T-helper 22 cell (primary cell): ENCODE results near the gene LPCAT1.
"Not testable (repeated sequence)": the region's sequence is repeated elsewhere in the genome, so short reads cannot be mapped to it uniquely, and the experiment has no call there.

Experiments
- DNase-seq: peaks from one replicate; pipeline ENCODE4 v3.0.0-alpha.2; 2020; ENCODE audit warnings: low read depth

Gene LPCAT1

GRCh38 chr5:1478271-1479035 lies 45.3 kb downstream of the LPCAT1 start:
- DNase-seq = no peak

- no peak for DNase-seq
Measured at GRCh38 chr5:1477341-1477740, 46.4 kb downstream of the LPCAT1 start.

DNA sequence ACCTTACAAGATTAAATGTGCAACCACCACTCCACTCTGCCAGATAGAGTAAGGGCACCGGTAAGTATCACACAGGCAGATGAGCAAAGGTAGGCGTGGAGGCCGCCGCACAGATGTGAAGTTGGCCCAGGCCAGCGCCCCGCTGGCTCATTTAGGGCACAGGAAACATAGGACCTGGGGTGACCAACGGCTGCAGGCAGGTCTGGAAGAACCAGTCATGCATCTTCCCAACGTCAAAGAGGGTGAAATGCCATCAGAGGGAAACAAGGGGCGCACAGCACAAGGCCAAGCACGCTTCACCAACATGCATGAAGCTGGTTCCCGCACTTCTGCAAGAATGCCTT lies 46.8 kb downstream of the LPCAT1 start:
- no peak for DNase-seq

DNA sequence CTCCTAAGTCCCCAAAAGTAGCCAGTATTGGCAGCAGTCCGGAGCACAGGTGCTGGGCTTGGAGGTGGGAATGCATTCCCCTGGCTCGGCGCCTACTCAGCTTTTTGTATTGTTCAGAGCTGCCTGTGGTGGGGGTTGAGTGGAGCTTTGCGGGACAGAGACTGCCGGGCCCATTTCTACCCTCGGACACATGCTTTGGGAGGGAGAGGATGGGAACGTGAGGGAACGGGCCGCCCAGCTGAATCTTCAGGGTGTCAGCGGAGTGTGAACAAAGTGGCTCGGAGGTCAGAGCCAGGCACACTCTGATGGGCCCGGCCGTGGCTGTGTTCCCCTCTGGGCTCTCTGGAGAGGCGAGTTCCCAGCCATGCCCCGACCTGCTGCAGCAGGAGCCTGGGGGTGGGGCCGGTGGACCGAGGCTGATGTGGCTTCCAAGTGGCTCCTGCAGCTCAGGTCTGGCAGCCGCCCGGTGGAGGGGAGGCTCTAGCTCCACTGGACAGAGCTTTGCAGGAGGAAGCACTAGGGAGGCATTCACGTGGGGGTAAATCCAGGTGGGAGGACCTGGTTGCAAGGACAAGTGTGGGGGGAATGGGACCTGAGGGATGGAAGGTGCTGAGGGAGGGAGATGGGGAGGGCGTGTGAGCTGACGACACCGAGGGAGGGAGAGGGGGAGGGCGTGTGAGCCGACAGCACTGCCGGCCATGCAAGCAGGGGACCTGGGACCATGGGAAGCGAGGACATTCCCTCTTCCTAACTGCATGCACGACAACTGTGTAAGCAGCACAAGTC lies 47.4 kb downstream of the LPCAT1 start:
- DNase-seq = no peak

DNA sequence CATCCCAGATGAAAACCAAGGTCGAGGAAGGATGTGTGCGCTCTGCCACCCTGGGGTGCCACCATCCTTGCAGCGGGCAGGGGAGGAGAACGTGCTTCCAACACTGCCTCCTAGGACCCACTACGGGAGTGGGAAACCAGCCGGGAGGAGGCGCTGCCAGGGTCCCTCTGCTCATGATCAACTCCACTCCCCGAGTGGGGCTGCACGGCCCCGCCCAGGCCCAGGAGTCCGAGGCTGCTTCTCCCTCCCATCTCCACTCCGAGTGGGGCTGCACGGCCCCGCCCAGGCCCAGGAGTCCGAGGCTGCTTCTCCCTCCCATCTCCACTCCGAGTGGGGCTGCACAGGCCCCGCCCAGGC lies 48.2 kb downstream of the LPCAT1 start:
- not testable (repeated sequence) for DNase-seq

DNA sequence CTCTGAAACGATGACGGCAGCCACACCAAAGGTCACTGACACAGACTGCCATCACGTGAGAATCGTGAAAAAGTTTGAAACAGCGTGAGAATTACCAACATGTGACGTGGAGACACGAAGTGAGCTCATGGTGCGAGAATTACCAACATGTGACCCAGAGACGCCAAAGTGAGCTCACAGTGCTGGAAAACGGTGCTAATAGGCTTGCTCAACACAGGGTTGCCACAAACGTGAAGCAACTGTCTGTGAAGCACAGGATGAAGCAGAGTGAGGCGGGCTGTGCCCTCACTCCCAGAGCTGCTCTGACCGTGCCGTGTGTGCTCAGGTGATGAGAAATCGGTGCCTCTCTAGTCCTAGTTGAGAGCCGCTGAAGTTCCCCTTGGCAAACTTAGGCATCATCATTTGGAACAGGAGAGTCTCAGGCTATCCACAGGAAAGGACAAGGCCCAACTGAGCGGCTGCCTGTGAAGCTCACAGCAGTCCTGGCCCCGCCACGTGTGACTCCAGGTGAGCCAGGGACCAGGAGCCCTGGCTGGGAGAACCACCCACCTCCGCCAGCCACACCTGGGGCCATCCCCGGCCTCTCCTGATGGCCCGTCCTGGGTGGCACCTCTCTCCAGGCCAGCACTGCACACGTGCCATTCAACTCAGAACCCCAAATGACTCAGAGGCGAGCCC lies 48.8 kb downstream of the LPCAT1 start:
- DNase-seq = no peak

GRCh38 chr5:1474183-1474839 lies 49.4 kb downstream of the LPCAT1 start:
- DNase-seq = no peak

GRCh38 chr5:1473746-1474145 lies 50.0 kb downstream of the LPCAT1 start:
- no peak for DNase-seq

- DNase-seq = no peak
Measured at GRCh38 chr5:1472964-1473628, 50.7 kb downstream of the LPCAT1 start.

DNA sequence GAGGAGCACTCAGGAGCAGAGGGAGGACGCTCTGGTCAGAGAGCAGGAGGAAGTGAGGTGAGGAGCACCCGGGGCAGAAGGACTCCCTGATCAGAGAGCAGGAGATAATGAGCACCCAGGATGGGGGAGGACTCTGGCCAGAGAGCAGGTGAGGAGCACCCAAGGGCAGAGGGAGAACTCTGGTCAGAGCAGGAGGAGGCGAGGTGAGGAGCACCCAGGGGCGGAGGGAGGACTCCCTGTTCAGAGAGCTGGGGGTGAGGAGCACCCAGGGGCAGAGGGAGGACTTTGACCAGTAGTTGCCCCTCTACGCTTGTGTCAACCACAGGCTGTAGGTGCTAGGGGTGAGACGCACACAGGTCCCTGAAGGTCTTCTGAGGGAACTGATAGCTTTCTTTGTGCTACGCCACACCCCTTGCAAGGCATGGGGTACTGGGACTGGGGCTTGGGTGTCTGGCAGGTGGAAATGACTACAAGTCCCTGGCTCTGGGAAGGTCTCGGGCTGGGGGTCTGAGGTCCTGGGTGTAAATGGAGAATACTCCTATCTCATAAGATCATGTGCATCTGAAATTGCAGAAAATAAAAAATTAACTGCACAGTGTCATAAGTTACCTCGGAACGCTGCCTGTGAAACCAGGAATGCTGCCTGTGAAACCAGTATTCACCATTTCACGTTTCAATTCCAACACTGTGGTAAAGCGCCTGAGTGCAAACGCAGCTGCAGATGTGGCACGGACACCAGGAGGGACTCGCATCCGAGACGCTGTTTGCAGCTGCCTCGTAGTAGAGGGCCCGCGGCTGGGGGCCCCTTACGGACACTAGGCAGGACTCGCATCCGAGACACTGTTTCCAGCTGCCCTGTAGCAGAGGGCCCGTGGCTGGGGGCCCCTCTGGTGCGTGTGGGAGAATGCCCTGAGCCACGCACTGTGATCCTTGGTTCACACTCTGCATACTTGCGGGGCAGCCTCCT lies 51.5 kb downstream of the LPCAT1 start:
- DNase-seq = no peak

DNA sequence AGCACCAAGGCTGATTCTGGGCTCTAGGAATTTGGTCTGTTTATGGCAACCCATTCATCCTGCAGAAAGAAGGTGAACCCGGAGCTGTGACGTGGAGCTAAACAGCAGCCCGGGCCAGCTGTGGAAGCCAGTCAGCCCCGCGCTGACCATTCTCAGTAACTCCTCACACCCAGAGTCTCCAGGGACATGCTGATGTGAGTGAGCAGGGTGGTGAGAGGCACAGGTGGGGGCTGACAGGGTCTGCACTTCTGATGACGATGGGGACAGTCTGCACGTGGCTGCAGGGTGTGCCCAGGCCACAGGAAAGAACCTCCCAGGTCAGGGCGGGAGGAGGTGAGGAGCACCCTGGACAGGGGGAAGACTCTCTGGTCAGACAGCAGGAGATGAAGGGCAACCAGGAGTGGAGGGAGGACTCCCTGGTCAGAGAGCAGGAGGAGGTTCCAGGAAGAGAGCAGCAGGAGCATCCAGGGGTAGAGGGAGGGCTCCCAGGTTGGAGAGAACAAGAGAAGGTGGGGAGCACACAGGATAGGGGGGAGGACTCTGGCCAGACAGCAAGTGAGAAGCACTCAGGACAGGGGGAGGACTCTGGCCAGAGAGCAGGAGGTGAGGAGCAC lies 52.4 kb downstream of the LPCAT1 start:
- no peak for DNase-seq

GRCh38 chr5:1470762-1471211 lies 53.0 kb downstream of the LPCAT1 start:
- DNase-seq = no peak

DNA sequence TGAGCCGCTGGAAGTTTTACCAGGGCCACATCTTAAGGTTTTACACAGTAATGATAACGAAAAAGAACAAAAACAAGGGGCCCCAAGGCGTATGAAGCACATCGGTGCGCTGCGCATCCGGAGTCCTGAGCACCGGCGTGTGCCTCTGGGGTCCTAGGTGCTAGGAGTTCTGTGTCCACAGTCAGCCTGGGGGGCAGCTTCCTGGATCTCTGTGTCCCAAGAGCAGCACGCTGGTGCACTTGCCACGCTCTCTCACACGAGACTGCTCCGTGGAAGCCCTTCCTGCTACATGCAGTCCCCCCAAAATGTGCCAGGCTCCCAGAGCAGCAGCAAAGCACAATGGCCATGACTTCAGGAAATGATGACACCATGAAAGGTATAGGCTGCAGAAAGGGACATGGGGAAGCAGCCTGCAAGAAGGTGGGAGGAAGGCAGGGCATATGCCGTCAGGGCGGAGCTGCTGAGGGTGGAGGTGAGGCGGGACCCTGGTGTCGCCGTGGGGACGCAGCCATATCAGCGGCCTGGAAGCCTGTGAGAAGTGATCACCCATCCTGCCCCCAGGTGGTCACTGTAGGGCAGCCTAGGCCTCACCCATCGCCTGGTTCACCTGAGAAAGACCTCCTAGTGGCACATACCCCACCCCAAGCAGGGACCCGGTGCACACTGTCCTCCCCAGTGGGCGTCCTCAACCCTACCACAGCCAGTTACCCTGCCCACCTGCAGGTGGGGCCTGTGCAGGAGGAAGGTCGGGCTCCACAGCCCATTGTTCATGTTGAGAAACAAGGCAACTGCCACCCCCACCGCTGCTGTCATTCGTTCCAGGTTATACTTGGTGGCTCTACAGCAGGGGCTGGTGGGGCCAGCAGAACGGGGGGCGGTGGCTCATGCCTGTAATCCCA lies 54.9 kb downstream of the LPCAT1 start:
- no peak for DNase-seq

DNA sequence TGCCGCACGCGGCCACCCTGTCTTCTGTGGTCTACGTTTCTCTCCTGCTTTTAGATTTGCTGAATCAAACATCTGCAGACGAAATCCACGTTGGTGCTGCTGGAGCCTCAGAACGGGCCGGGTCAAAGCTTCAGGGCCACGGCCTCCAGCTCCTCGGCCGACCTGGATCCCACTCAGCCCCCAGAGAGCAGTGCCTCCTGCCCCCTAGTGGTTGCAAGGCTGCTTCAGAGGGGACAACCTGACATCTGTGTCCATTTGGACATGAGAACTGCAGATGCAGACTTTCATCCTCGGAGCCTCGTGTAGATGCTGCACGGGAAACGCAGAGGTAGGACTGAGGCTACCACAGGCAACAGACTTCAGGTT lies 55.5 kb downstream of the LPCAT1 start:
- DNase-seq = no peak

DNA sequence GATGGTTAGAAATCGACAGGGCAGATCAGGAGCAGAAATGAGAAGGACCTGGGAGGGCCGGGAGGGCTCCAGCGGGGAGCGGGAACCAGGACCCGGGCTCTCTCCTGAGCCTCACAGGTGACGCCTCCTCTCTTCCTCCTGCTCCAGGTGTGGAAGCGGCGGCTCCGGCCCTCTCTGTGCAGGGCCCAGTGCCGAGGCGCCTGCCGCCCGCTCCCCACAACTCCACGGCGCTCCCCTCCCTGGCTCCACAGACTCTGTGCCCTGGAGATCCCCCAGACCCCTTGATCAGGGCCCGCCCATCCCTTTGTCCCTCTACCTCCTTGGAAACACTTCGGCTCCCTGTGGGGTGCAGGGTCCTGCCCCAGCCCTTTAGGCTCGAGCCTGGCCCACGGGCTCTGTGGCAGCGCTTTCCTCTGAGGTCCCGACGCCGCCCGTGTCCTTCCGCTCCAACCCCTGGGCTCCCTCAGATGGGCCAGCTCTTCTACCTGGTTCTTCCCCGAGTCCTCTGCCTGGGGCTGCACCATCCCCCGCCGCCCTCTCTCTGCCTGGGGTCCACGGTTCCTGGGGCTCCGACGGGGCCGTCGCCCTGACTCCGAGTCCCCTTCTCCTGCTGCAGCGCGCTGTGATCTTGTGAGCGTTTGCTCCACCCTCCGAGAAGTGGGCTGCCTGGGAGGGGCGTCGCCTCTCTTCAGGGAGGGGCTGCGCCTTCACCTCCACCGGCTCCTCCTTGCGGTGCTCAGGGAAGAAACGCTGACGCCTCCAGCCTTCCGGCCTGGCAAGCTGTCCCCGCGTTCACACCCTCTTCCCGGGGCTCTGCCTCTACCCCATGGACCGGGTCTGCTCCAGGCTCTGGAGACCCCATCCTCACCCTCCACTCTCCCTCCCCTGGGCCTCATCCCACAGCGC lies 56.2 kb downstream of the LPCAT1 start:
- no peak for DNase-seq

- no peak for DNase-seq
Measured at GRCh38 chr5:1466631-1467265, 57.0 kb downstream of the LPCAT1 start.

- DNase-seq = no peak
Measured at GRCh38 chr5:1465966-1466471, 57.7 kb downstream of the LPCAT1 start.

DNA sequence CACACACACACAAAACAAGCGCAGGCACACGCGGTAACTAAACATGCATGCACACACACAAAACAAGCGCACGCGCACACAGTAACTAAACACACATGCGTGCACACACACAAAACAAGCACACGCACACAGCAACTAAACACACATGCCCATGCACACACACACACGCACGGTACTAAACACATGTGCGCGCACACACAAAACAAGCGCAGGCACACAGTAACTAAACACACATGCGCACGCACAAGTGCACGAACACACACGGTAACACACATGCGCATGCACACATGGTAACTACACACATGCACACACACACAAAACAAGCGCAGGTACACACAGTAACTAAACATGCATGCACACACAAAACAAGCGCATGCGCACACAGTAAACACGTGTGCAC lies 58.6 kb downstream of the LPCAT1 start:
- DNase-seq = no peak
